ENCODE measurements around the gene PER2. TPM values are rescaled to one million over a fixed set of nuclear protein-coding genes. Genes with fewer than 3 reads are reported as not detected.

PER2 gene
- total and polyA plus RNA-seq, 2 donors from 2014 or later: 1.8 to 28.4 TPM

DNA sequence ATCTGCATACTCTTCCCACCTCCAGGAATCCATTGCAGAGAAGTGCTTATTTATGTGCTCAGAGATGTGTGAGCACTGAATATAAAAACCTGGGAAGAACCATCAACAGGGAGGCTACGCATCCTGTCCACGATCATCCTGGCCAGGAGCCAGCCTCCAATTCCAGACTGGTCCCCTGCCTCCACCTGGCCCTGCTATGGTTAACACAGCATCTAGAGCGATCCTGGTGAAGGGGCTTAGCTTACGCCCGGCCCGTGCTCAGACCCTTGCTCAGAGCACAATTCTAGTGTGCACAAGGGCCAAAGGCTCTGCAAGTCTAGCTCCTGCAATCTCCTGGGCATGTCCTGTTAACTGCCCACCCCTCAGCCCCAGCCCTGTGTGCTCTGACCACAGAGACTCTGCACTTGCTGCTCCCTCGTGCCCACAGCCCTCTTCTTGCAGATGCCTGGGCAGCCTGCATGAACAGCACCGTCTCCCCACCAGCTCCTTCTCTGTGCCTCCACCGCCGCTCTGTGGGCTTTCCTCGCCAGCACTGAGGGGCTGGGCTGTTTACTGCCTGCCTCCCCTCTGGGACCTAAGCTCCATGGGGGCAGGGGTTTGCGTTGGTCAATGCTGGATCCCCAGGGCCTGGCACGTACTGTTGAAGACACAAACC lies 6.5 kb downstream of the PER2 start:
- H3K9ac ChIP-seq (ENCODE audit: low read length in 3 of 3): no peak overlapping the region
- H3K27me3 ChIP-seq (ENCODE audit: control insufficient read depth, insufficient read depth, low read length): no peaks in the 10 kb centered on the region
- intact Hi-C loops (cut with DNase I): no loop called here

DNA sequence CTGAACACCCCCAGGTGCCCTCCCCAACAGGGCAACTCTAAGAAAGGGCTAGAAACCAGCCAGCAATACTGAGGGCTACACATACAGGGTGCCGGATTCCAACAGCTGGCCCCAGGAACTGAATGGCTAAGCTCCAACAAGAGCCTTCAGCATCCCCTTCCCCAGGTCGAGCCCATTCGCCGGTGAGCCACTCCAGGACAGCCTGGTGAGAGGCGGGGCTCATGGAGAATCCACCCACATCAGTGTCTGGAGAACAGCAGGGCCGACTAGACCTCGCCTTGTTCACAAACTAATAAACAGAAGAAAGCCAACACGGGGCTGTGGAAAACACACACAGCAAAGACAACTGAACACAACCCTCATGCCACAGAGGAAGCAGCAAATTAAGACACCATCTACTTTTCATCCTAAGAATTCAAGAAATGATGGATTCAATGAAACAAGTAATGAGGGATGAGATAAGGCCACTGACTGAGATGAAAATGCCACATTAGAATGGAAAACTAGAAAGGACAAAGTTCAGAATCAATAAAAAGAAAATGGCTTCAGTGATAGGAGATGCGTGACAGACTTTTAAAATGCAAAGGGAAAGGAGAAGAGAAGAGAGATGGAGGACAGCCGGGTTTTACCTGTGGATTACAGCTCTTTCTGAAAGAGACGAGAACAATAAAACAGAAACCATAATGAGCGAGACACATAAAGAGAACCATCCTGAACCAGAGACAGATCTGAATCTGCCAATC lies 8.2 kb downstream of the PER2 start:
- FAIRE-seq (no peak), DNase-seq (peak in 1 of 5 donors; percentile 26)
- H3K9ac ChIP-seq (ENCODE audit: low read length in 3 of 3): no peak overlapping the region
- H3K27me3 ChIP-seq (ENCODE audit: control insufficient read depth, insufficient read depth, low read length): no peaks in the 10 kb centered on the region
- peaks cover 2 to 24% (median 13%) of the 10 kb centered on the region in 3 donors for H3K36me3 ChIP-seq (ENCODE audit: control insufficient read depth in 2 of 3, insufficient read depth in 3 of 3, low read length in 3 of 3)
- intact Hi-C loops (cut with DNase I): no loop called here
- TF ChIP-seq, protein P1, sequence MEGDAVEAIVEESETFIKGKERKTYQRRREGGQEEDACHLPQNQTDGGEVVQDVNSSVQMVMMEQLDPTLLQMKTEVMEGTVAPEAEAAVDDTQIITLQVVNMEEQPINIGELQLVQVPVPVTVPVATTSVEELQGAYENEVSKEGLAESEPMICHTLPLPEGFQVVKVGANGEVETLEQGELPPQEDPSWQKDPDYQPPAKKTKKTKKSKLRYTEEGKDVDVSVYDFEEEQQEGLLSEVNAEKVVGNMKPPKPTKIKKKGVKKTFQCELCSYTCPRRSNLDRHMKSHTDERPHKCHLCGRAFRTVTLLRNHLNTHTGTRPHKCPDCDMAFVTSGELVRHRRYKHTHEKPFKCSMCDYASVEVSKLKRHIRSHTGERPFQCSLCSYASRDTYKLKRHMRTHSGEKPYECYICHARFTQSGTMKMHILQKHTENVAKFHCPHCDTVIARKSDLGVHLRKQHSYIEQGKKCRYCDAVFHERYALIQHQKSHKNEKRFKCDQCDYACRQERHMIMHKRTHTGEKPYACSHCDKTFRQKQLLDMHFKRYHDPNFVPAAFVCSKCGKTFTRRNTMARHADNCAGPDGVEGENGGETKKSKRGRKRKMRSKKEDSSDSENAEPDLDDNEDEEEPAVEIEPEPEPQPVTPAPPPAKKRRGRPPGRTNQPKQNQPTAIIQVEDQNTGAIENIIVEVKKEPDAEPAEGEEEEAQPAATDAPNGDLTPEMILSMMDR (IDR thresholded peaks at IDR 0.05; ENCODE audit: borderline replicate concordance, extremely low read depth, insufficient read depth): no peak
- H3K4me3 ChIP-seq (ENCODE audit: low read length in 3 of 3): no peak overlapping the region
- no peaks in the 10 kb centered on the region for H3K9me3 ChIP-seq (ENCODE audit: control insufficient read depth in 2 of 3, insufficient read depth in 1 of 3, low read length in 3 of 3)
- peaks cover 0 to 23% (median 14%) of the 10 kb centered on the region in 3 donors for H3K4me1 ChIP-seq (ENCODE audit: control insufficient read depth in 2 of 3, insufficient read depth in 2 of 3, low read depth in 1 of 3, low read length in 3 of 3)
- H3K27ac ChIP-seq (ENCODE audit: low read depth in 2 of 2, low read length in 2 of 2): no peak overlapping the region

More for the DNA sequence above, 6.5 kb downstream of the PER2 start:
- TF ChIP-seq, protein P1 (IDR thresholded peaks at IDR 0.05; ENCODE audit: borderline replicate concordance, extremely low read depth, insufficient read depth): no peak
- H3K36me3 ChIP-seq (ENCODE audit: control insufficient read depth in 2 of 3, insufficient read depth in 3 of 3, low read length in 3 of 3): peaks cover 0 to 7% (median 1%) of the 10 kb centered on the region in 3 donors
- no peaks in the 10 kb centered on the region for H3K9me3 ChIP-seq (ENCODE audit: control insufficient read depth in 2 of 3, insufficient read depth in 1 of 3, low read length in 3 of 3)
- FAIRE-seq: no peak
- no peak overlapping the region for H3K27ac ChIP-seq (ENCODE audit: low read depth in 2 of 2, low read length in 2 of 2)
- no peak overlapping the region for H3K4me3 ChIP-seq (ENCODE audit: low read length in 3 of 3)
- DNase-seq: peak in 1 of 5 donors; percentile 62
- peaks cover 3 to 37% (median 27%) of the 10 kb centered on the region in 3 donors for H3K4me1 ChIP-seq (ENCODE audit: control insufficient read depth in 2 of 3, insufficient read depth in 2 of 3, low read depth in 1 of 3, low read length in 3 of 3)

- TF ChIP-seq, protein P1 (IDR thresholded peaks at IDR 0.05; ENCODE audit: borderline replicate concordance, extremely low read depth, insufficient read depth): no peak
- no peak overlapping the region for H3K4me3 ChIP-seq (ENCODE audit: low read length in 3 of 3)
- peaks cover 0 to 18% (median 11%) of the 10 kb centered on the region in 3 donors for H3K4me1 ChIP-seq (ENCODE audit: control insufficient read depth in 2 of 3, insufficient read depth in 2 of 3, low read depth in 1 of 3, low read length in 3 of 3)
- intact Hi-C loops (cut with DNase I): no loop called here
- H3K9me3 ChIP-seq (ENCODE audit: control insufficient read depth in 2 of 3, insufficient read depth in 1 of 3, low read length in 3 of 3): no peaks in the 10 kb centered on the region
- H3K9ac ChIP-seq (ENCODE audit: low read length in 3 of 3): no peak overlapping the region
- H3K27me3 ChIP-seq (ENCODE audit: control insufficient read depth, insufficient read depth, low read length): no peaks in the 10 kb centered on the region
- H3K27ac ChIP-seq (ENCODE audit: low read depth in 2 of 2, low read length in 2 of 2): no peak overlapping the region
- peak in 1 of 5 donors; percentile 58 for DNase-seq
- peaks cover 2 to 30% (median 18%) of the 10 kb centered on the region in 3 donors for H3K36me3 ChIP-seq (ENCODE audit: control insufficient read depth in 2 of 3, insufficient read depth in 3 of 3, low read length in 3 of 3)
- FAIRE-seq: no peak
Measured at GRCh38 chr2:238279324-238279682, 9.1 kb downstream of the PER2 start.
